PC-9 (cell line): ENCODE measurements around the gene CLECL1. TPM values are rescaled to one million over a fixed set of nuclear protein-coding genes. Genes with fewer than 3 reads are reported as not detected.
"Not testable (repeated sequence)": the region's sequence is repeated elsewhere in the genome, so short reads cannot be mapped to it uniquely, and the experiment has no call there.

Source experiments
- BruUV-seq: library from RNA; stranded (reverse); fragments of 400-500 nt; replicated peaks from 2 replicates; lab custom pipeline; 2021; lab: Mats Ljungman, UMichigan
- CTCF ChIA-PET: fragments of 300-600 bp; sonication (Branson Sonifier 250); formaldehyde crosslinking; loops from one replicate; lab custom pipeline; 2022; ENCODE audit warnings: antibody characterized with exemption; lab: Charles Lee
- POLR2A ChIA-PET: fragments of 300-600 bp; sonication (Branson Sonifier 250); formaldehyde crosslinking; loops from one replicate; lab custom pipeline; 2022; ENCODE audit warnings: antibody characterized with exemption; ENCODE audit not compliant: unreplicated experiment; lab: Charles Lee
- DNase-seq, 2 experiments: peaks; one replicate each; pipeline versions ENCODE4 v3.0.0 to v3.0.0-alpha.2; 2015 to 2022; ENCODE audit warnings: mixed read lengths in 1 of 2
- H2AFZ ChIP-seq: fragments of 200-600 bp; sonication (generic); 2 replicates; pipeline ENCODE4 v1.8.1; 2017; ENCODE audit warnings: antibody characterized with exemption
- H3F3A ChIP-seq: fragments of 200-600 bp; sonication (generic); 2 replicates; pipeline ENCODE4 v1.8.1; 2017; ENCODE audit warnings: antibody characterized with exemption, mild to moderate bottlenecking, low read depth; ENCODE audit not compliant: insufficient read depth
- H3K27ac ChIP-seq: fragments of 200-600 bp; sonication (generic); 2 replicates; pipeline ENCODE4 v1.6.1; 2016; ENCODE audit warnings: mixed run types
- H3K27me3 ChIP-seq: fragments of 200-600 bp; sonication (generic); 2 replicates; pipeline ENCODE4 v1.6.1; 2016; ENCODE audit warnings: low read depth, mixed run types; ENCODE audit not compliant: insufficient read depth
- H3K36me3 ChIP-seq: fragments of 200-600 bp; sonication (generic); 2 replicates; pipeline ENCODE4 v1.6.1; 2016; ENCODE audit warnings: low read depth, mixed run types
- H3K4me1 ChIP-seq: fragments of 200-600 bp; sonication (generic); replicated peaks from 2 replicates; pipeline ENCODE4 v1.6.1; 2016; ENCODE audit warnings: mixed run types; ENCODE audit not compliant: insufficient read depth
- H3K4me2 ChIP-seq: fragments of 200-600 bp; sonication (generic); 2 replicates; pipeline ENCODE4 v1.6.1; 2017; ENCODE audit warnings: mixed run types
- H3K4me3 ChIP-seq: fragments of 200-600 bp; sonication (generic); 2 replicates; pipeline ENCODE4 v1.6.1; 2016; ENCODE audit warnings: mixed run types
- H3K79me2 ChIP-seq: fragments of 200-600 bp; sonication (generic); 2 replicates; pipeline ENCODE4 v1.6.1; 2017; ENCODE audit warnings: low read depth, mixed run types
- H3K9me2 ChIP-seq: fragments of 200-600 bp; sonication (generic); 2 replicates; pipeline ENCODE4 v1.8.1; 2017; ENCODE audit warnings: mild to moderate bottlenecking; ENCODE audit not compliant: insufficient read depth
- H3K9me3 ChIP-seq: fragments of 200-600 bp; sonication (generic); 2 replicates; pipeline ENCODE4 v1.8.1; 2016; ENCODE audit warnings: low read depth; ENCODE audit not compliant: insufficient read depth
- H4K20me1 ChIP-seq: fragments of 200-600 bp; sonication (generic); 2 replicates; pipeline ENCODE4 v1.8.1; 2017; ENCODE audit not compliant: insufficient read depth
- EZH2 ChIP-seq: fragments of 200-600 bp; sonication (generic); IDR thresholded peaks from 2 replicates; pipeline ENCODE4 v1.8.0; 2017; ENCODE audit warnings: antibody characterized with exemption, low read depth
- intact Hi-C: fragments of 100-400 bp; cut with micrococcal nuclease; formaldehyde crosslinking; loops from one replicate; pipeline ENCODE4 v1.10.0; 2022; ENCODE audit not compliant: unreplicated experiment
- total RNA-seq: library from RNA; stranded (reverse); gene quantifications from 2 replicates; pipeline ENCODE4 v1.2.3, GENCODE V29; 2021
- TF ChIP-seq, protein P1 (sequence below): fragments of 200-600 bp; sonication (generic); conservative IDR thresholded peaks from 2 replicates; pipeline ENCODE4 v1.6.1; 2017; ENCODE audit warnings: mixed run types, antibody characterized with exemption, mild to moderate bottlenecking, moderate library complexity

CLECL1 gene
- total RNA-seq, 1 experiment from 2014 or later: not detected

DNA sequence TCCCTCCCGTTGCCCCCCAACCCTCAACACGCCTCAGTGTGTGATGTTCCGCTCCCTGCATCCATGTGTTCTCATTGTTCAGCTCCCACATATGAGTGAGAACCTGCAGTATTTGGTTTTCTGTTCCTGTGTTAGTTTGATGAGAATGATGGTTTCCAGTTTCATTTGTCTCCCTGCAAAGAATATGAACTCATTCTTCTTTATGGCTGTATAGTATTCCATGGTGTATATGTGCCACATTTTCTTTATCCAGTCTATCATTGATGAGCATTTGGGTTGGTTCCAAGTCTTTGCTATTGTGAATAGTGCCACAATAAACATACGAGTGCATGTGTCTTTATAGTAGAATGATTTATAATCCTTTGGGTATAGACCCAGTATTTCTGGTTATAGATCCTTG, 50.4 kb downstream of the CLECL1 start:
- DNase-seq, H3K4me1 ChIP-seq, H3K4me3 ChIP-seq, H3K27me3 ChIP-seq, POLR2A ChIA-PET, H3K9me3 ChIP-seq, H3F3A ChIP-seq, H3K4me2 ChIP-seq, H3K9me2 ChIP-seq, H2AFZ ChIP-seq, H3K79me2 ChIP-seq, BruUV-seq, H3K27ac ChIP-seq, H4K20me1 ChIP-seq, intact Hi-C loops: not testable (repeated sequence)
- CTCF ChIA-PET: interaction anchor here (0.6 kb wide), 1 partner anchor 47 kb away, joined by 3 read pairs; no protein-coding TSS in a partner anchor
- 0 out of 2 replicates have a peak, but pooled peaks cover 21% of the 10 kb centered on the region for H3K36me3 ChIP-seq

DNA sequence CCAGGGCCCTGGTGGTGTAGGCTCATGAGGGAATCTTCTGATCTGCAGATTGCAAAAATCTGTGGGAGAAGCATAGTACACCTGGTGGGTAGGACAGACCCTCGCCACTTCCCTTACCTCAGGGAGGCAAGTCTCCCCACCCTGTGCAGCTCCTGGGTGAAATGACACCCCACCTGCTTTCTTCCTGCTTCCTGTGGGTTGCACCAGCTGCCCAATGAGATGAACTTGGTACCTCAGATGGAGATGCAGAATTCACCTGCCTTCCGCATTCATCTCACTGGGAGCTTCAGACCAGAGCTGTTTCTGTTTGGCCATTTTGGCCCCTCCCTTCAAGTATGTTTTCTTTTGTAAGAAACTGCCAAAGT, 58.7 kb downstream of the CLECL1 start:
- peak overlapping the region; percentile 68 for H3K4me2 ChIP-seq
- CTCF ChIA-PET: interaction anchor here (1.0 kb wide), 1 partner anchor 68 kb away, joined by 3 read pairs; no protein-coding TSS in a partner anchor
- no peaks in the 10 kb centered on the region; the same call in 1 of the 2 replicates for H3K36me3 ChIP-seq

DNA sequence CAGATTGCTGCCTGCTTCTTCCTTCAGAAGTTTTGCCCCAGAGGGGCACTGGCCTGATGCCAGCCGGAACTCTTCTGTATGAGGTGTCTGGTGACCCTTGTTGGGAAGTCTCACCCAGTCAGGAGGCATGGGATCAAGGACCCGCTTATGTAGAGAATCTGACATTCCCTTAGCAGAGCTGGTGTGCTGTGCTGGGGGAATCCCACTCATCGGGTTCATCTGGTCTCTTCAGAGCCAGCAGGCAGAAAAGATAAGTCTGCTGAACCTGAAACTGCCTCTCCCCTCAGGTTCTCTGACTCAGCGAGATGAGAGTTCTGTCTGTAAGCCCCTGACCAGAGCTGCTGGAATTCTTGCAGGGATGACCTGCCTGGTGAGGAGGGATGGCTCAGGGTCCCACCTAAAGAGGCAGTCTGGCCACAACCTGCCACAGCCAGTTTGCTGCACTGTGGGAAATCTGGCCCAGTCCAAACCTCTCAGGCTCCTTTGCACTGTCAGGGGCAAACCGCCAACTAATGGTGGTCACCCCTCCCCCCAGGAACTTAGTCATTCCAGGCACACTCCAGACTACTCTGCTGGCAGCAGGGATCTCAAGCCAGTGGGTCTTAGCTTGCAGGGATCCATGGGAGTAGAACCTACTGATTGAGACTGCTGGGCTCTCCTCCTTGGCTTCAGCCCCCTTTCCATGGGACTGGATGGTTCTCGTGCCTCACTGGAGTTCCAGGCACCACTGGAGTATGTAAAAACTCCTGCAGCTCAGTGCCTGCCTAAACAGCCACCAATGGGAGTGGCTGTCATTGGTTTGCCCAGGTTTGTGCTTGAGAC, 59.3 kb downstream of the CLECL1 start:
- DNase-seq: peak; percentile 95 to 96
- CTCF ChIA-PET: interaction anchor here (1.0 kb wide), 2 partner anchors 12 to 69 kb away, joined by 3 read pairs; no protein-coding TSS in a partner anchor
- Histone ChIP-seq H4K20me1 (no peaks in the 10 kb centered on the region), H3K4me2 (peak overlapping the region; percentile 68), H3K9me3 (no peaks in the 10 kb centered on the region; the same call in 1 of the 2 replicates), H3K27me3 (no peaks in the 10 kb centered on the region), H3K79me2 (no peaks in the 10 kb centered on the region), H3K9me2 (no peaks in the 10 kb centered on the region), H3K36me3 (no peaks in the 10 kb centered on the region; the same call in 1 of the 2 replicates), H3K4me1 (peaks cover 35% of the 10 kb centered on the region), H3F3A (peaks cover 29% of the 10 kb centered on the region), H3K4me3 (peak overlapping the region; percentile 5; the same call in 1 of the 2 replicates), H2AFZ (no peak overlapping the region), H3K27ac (peak overlapping the region; percentile 79)
- BruUV-seq: no TSS peak
- intact Hi-C loops: loop anchor here (1.0 to 5.0 kb wide), 5 partner anchors 11 to 69 kb away; no protein-coding TSS in a partner anchor
- TF ChIP-seq, protein P1, sequence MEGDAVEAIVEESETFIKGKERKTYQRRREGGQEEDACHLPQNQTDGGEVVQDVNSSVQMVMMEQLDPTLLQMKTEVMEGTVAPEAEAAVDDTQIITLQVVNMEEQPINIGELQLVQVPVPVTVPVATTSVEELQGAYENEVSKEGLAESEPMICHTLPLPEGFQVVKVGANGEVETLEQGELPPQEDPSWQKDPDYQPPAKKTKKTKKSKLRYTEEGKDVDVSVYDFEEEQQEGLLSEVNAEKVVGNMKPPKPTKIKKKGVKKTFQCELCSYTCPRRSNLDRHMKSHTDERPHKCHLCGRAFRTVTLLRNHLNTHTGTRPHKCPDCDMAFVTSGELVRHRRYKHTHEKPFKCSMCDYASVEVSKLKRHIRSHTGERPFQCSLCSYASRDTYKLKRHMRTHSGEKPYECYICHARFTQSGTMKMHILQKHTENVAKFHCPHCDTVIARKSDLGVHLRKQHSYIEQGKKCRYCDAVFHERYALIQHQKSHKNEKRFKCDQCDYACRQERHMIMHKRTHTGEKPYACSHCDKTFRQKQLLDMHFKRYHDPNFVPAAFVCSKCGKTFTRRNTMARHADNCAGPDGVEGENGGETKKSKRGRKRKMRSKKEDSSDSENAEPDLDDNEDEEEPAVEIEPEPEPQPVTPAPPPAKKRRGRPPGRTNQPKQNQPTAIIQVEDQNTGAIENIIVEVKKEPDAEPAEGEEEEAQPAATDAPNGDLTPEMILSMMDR: no peak
- TF ChIP-seq EZH2: no peak
- POLR2A ChIA-PET: interaction anchor here (0.6 to 0.7 kb wide), 2 partner anchors 14 to 48 kb away, joined by 3 to 5 read pairs; no protein-coding TSS in a partner anchor

More for the DNA sequence above, 58.7 kb downstream of the CLECL1 start:
- BruUV-seq: no TSS peak
- H3K79me2 ChIP-seq: no peaks in the 10 kb centered on the region
- no peaks in the 10 kb centered on the region for H4K20me1 ChIP-seq
- H3F3A ChIP-seq: peaks cover 29% of the 10 kb centered on the region
- H3K9me3 ChIP-seq: no peaks in the 10 kb centered on the region; the same call in 1 of the 2 replicates
- peaks cover 35% of the 10 kb centered on the region for H3K4me1 ChIP-seq
- POLR2A ChIA-PET: interaction anchor here (0.6 to 0.7 kb wide), 2 partner anchors 13 to 47 kb away, joined by 3 to 5 read pairs; no protein-coding TSS in a partner anchor
- no peak overlapping the region for H2AFZ ChIP-seq
- no peak for DNase-seq
- intact Hi-C loops: loop anchor here (5.0 kb wide), 1 partner anchor 48 kb away; no protein-coding TSS in a partner anchor
- H3K9me2 ChIP-seq: no peaks in the 10 kb centered on the region
- no peaks in the 10 kb centered on the region for H3K27me3 ChIP-seq
- TF ChIP-seq, protein P1: no peak
- no peak for TF ChIP-seq EZH2
- peak overlapping the region; percentile 79 for H3K27ac ChIP-seq
- H3K4me3 ChIP-seq: no peak overlapping the region; the same call in 1 of the 2 replicates

Other genes starting within 250 kb of the CLECL1 start
- not detected in 2 replicates for gene KLRB1, start 125.2 kb downstream of the CLECL1 start, total RNA-seq
- gene CLEC2D, start 63.4 kb downstream of the CLECL1 start, total RNA-seq: 32.6 and 37.8 TPM in 2 replicates
- not detected in 2 replicates for gene CD69, start 27.8 kb upstream of the CLECL1 start, total RNA-seq
- gene KLRF1, start 94.4 kb upstream of the CLECL1 start, total RNA-seq: not detected in 2 replicates
- gene CLEC2B, start 136.3 kb upstream of the CLECL1 start, total RNA-seq: 3.4 and 3.9 TPM in 2 replicates
- not detected in 2 replicates for gene KLRF2, start 148.4 kb upstream of the CLECL1 start, total RNA-seq
- not detected in 2 replicates for gene CLEC2A, start 199.3 kb upstream of the CLECL1 start, total RNA-seq
- 0.55 and 1.0 TPM in 2 replicates for gene CLEC12A, start 238.3 kb upstream of the CLECL1 start, total RNA-seq